ENCODE results near the gene PPT1.

DNA sequence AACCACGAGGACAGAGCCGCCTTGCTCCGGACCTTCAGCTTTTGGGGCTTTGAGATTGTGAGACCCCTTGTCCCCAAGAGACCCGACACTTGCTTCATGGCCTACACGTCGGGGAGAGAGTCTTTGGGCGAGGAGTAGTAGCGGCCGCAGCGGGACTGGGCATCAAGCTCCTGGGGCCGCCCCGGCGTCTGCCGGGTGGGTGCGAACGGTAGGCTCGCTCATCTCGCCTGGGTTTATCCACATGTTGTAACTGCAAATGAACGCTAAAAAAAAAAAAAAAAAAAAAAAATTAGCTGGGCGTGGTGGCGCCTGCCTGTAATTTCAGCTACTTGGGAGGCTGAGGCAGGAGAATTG, 36.2 kb upstream of the PPT1 start:
- no peak for TF ChIP-seq L3MBTL2 (conservative IDR thresholded peaks at IDR 0.05)
- TF ChIP-seq SUZ12 (IDR thresholded peaks at IDR 0.05) = no peak
- TF ChIP-seq SP1 (IDR thresholded peaks at IDR 0.05) = no peak
- no peak for TF ChIP-seq FOXA1 (IDR thresholded peaks at IDR 0.05)
- TF ChIP-seq, protein P1, sequence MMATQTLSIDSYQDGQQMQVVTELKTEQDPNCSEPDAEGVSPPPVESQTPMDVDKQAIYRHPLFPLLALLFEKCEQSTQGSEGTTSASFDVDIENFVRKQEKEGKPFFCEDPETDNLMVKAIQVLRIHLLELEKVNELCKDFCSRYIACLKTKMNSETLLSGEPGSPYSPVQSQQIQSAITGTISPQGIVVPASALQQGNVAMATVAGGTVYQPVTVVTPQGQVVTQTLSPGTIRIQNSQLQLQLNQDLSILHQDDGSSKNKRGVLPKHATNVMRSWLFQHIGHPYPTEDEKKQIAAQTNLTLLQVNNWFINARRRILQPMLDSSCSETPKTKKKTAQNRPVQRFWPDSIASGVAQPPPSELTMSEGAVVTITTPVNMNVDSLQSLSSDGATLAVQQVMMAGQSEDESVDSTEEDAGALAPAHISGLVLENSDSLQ (IDR thresholded peaks at IDR 0.05) = no peak
- TF ChIP-seq FOXK2 (IDR thresholded peaks at IDR 0.05) = no peak
- TF ChIP-seq ARNT (IDR thresholded peaks at IDR 0.05) = no peak
- TF ChIP-seq HDGF (IDR thresholded peaks at IDR 0.05; ENCODE audit: borderline replicate concordance) = no peak
- no peak for TF ChIP-seq FOXM1 (IDR thresholded peaks at IDR 0.05; ENCODE audit: borderline replicate concordance)
- no peak for TF ChIP-seq ELF4 (IDR thresholded peaks at IDR 0.05)
- no peak for TF ChIP-seq ZNF384 (IDR thresholded peaks at IDR 0.05)
- no peak for TF ChIP-seq TARDBP (IDR thresholded peaks at IDR 0.05)
- TF ChIP-seq BHLHE40 (IDR thresholded peaks at IDR 0.05; ENCODE audit: borderline replicate concordance) = no peak

Data from HEK293T (cell line).